Measurements from ENCODE around the gene SP8. TPM values are rescaled to one million over a fixed set of nuclear protein-coding genes. Genes with fewer than 3 reads are reported as not detected.

Gene SP8
- total and polyA plus RNA-seq, 7 donors, result not detected

DNA sequence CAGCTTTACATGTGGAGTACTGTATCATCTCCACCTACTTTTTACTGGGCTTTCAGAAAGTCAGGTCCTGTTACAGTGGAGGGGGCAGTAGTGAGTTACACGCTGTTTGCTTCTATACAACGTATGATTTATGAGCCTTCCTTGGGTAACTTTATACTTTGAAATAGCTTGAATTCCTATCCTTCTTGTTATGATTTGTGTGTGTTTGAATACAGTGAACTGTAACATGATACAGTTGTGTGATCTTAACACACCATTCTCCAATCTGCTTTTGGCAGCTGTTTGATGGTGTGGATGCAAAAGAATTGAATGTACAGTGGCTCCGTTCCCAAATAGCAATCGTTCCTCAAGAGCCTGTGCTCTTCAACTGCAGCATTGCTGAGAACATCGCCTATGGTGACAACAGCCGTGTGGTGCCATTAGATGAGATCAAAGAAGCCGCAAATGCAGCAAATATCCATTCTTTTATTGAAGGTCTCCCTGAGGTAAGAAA is 41.7 kb downstream of the SP8 start:
- TF ChIP-seq, protein P1, sequence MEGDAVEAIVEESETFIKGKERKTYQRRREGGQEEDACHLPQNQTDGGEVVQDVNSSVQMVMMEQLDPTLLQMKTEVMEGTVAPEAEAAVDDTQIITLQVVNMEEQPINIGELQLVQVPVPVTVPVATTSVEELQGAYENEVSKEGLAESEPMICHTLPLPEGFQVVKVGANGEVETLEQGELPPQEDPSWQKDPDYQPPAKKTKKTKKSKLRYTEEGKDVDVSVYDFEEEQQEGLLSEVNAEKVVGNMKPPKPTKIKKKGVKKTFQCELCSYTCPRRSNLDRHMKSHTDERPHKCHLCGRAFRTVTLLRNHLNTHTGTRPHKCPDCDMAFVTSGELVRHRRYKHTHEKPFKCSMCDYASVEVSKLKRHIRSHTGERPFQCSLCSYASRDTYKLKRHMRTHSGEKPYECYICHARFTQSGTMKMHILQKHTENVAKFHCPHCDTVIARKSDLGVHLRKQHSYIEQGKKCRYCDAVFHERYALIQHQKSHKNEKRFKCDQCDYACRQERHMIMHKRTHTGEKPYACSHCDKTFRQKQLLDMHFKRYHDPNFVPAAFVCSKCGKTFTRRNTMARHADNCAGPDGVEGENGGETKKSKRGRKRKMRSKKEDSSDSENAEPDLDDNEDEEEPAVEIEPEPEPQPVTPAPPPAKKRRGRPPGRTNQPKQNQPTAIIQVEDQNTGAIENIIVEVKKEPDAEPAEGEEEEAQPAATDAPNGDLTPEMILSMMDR (IDR thresholded peaks at IDR 0.05), result no peak
- DNase-seq (no peak), ATAC-seq (no peak)
- Histone ChIP-seq H3K27me3 (ENCODE audit: insufficient read depth in 3 of 3, low read length in 2 of 3) (peaks cover 0 to 7% (median 0%) of the 10 kb centered on the region in 3 donors), H3K27ac (no peak overlapping the region), H3K4me1 (no peaks in the 10 kb centered on the region), H3K36me3 (ENCODE audit: insufficient read depth in 1 of 2, low read depth in 1 of 2) (no peaks in the 10 kb centered on the region), H3K4me3 (no peak overlapping the region), H3K9me3 (no peaks in the 10 kb centered on the region)
- intact Hi-C loops (cut with DNase I), result no loop called here
- 15 to 26% (median 23%) methylated on average over 7 of the region's 7 CpGs for WGBS, 3 donors

DNA sequence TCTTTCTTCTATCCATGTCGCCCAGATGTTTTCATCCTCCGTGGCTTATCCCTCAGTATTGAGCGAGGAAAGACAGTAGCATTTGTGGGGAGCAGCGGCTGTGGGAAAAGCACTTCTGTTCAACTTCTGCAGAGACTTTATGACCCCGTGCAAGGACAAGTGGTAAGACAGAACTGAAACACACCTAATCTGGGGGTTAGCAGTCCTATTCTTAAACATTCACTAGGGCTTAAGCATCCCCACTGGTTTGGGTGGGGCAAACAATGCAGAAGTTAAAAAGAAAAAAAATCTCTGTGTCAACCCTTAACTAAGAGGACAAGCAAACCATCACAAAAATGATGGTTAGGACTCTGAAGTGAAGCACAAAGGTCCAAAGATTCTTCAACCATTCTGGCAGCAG is 43.8 kb downstream of the SP8 start:
- Histone ChIP-seq H3K9me3 (no peaks in the 10 kb centered on the region), H3K36me3 (ENCODE audit: insufficient read depth in 1 of 2, low read depth in 1 of 2) (no peaks in the 10 kb centered on the region)
- 63 to 67% (median 64%) methylated on average over 5 of the region's 5 CpGs for WGBS, 3 donors

DNA sequence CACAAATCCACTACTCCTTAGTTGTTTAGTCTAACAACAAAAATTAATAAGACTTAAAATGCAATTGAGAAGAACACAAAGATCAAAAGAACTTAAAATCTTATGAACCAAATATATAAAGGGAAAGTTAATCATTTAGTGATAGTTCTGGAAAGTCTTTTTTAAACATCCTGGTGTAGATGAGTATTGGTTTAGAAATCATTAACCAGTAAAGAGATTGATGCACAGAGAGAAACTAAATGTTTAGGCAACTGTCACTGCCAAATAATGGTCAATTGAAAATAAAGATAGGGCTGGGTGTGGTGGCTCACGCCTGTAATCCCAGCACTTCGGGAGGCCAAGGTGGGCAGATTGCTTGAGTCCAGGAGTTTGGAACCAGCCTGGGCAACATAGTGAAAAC is 44.9 kb downstream of the SP8 start:
- no peak for DNase-seq
- Histone ChIP-seq H3K27me3 (ENCODE audit: insufficient read depth in 3 of 3, low read length in 2 of 3) (peaks cover 0 to 7% (median 0%) of the 10 kb centered on the region in 3 donors), H3K9me3 (no peaks in the 10 kb centered on the region), H3K36me3 (ENCODE audit: insufficient read depth in 1 of 2, low read depth in 1 of 2) (no peaks in the 10 kb centered on the region), H3K4me3 (no peak overlapping the region), H3K27ac (no peak overlapping the region), H3K4me1 (no peaks in the 10 kb centered on the region)
- WGBS, 3 donors, result 87 to 97% (median 91%) methylated on average over 2 of the region's 2 CpGs
- TF ChIP-seq, protein P1 (IDR thresholded peaks at IDR 0.05), result no peak
- intact Hi-C loops (cut with DNase I), result no loop called here
- ATAC-seq, result no peak

More for the DNA sequence above, 43.8 kb downstream of the SP8 start:
- DNase-seq, result no peak
- H3K27me3 ChIP-seq (ENCODE audit: insufficient read depth in 3 of 3, low read length in 2 of 3), result peaks cover 0 to 7% (median 0%) of the 10 kb centered on the region in 3 donors
- intact Hi-C loops (cut with DNase I), result no loop called here
- H3K4me1 ChIP-seq, result no peaks in the 10 kb centered on the region
- H3K4me3 ChIP-seq, result no peak overlapping the region
- ATAC-seq, result no peak
- no peak overlapping the region for H3K27ac ChIP-seq
- TF ChIP-seq, protein P1 (IDR thresholded peaks at IDR 0.05), result no peak

DNA sequence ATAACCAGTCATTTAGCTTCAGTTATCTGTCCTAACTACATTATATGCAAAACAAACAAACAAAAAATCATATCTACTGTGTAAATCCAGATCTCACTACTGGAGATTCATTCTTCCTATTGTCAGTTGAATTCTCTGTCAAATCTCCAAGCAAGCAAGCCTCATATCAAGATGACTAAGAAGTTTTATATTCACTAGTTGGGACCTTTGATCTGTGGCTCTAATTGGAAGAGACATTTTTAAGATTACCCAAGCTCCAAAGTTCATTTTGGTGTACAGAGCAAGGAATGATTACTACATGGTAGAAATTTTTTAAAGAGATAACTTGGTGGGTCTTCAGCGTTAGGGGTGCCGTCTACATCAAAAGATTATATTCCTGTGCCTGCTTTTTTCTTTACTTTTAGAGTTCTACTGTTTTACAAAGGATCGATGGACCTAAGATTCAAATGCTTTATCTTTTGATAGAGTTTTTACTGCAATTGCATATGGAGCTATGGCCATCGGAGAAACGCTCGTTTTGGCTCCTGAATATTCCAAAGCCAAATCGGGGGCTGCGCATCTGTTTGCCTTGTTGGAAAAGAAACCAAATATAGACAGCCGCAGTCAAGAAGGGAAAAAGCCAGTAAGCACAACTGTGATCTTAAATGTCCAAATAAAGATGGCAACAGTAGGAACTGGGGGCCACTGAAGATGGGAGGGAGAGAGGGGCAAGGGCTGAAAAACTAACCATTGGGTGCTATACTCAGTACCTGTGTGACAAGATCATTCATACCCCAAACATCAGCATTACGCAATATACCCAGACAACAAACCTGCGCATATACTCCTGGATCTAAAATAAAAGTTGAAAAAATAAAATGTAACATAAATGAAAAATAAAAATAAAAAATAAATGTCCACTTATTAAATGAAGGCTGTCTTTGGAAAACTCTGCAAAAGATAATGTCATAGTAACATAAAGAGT is 47.9 kb downstream of the SP8 start:
- H3K4me3 ChIP-seq, result no peak overlapping the region
- H3K4me1 ChIP-seq, result no peaks in the 10 kb centered on the region
- no peak for ATAC-seq
- DNase-seq, result no peak
- H3K27me3 ChIP-seq (ENCODE audit: insufficient read depth in 3 of 3, low read length in 2 of 3), result peaks cover 0 to 4% (median 0%) of the 10 kb centered on the region in 3 donors
- no peaks in the 10 kb centered on the region for H3K36me3 ChIP-seq (ENCODE audit: insufficient read depth in 1 of 2, low read depth in 1 of 2)
- TF ChIP-seq, protein P1 (IDR thresholded peaks at IDR 0.05), result no peak
- 91 to 95% (median 92%) methylated on average over 11 of the region's 11 CpGs for WGBS, 3 donors
- H3K9me3 ChIP-seq, result no peaks in the 10 kb centered on the region
- no peak overlapping the region for H3K27ac ChIP-seq
- intact Hi-C loops (cut with DNase I), result no loop called here

Data from psoas muscle (tissue), 8 donors.